H7 (cell line): ENCODE measurements around the gene WNK1. TPM values are rescaled to one million over a fixed set of nuclear protein-coding genes. Genes with fewer than 3 reads are reported as not detected.

Experiments
- total RNA-seq: library from RNA; depleted of rRNA; stranded (reverse); fragments of >200 nt; shearing (Covaris generic); gene quantifications from 2 replicates; pipeline ENCODE4 v1.2.3, GENCODE V29; 2014; rRNA removed

Gene WNK1
- total RNA-seq, 1 experiment from 2014 or later = 72.7 TPM

Other genes with a start within 250 kb of the WNK1 start
- 0.74 and 2.6 TPM in 2 replicates for gene NINJ2, start 89.1 kb upstream of the WNK1 start, total RNA-seq
- 8.4 and 16.6 TPM in 2 replicates for gene RAD52, start 197.1 kb downstream of the WNK1 start, total RNA-seq
- gene ERC1, start 238.6 kb downstream of the WNK1 start, total RNA-seq = 10.3 and 17.0 TPM in 2 replicates